Measurements from ENCODE around the gene DHFR. TPM values are rescaled to one million over a fixed set of nuclear protein-coding genes. Genes with fewer than 3 reads are reported as not detected.

Gene DHFR
- 52.9 and 102 TPM in 2 replicates for total RNA-seq (2014; rRNA removed; shearing (Covaris generic); ENCODE audit: low replicate concordance)

GRCh38 chr5:80654391-80655230, at the start of gene DHFR, which contains the start of gene MSH3:
Gene DHFR (minus strand): TSS chr5:80654983. CDS start chr5:80654489, 494 bp downstream.
Gene MSH3 (plus strand): TSS chr5:80654652. CDS start chr5:80654728, 76 bp downstream.
- Histone ChIP-seq H3K9me3 (no peaks in the 10 kb centered on the region), H3K27me3 (no peaks in the 10 kb centered on the region), H3K36me3 (peaks cover 23% of the 10 kb centered on the region), H3K4me3 (peak within 1 kb of the TSS; percentile 71)
- DNase-seq: peak; percentile 86

- Histone ChIP-seq H3K9me3 (no peaks in the 10 kb centered on the region), H3K4me3 (no peak overlapping the region), H3K36me3 (peaks cover 3% of the 10 kb centered on the region), H3K27me3 (no peaks in the 10 kb centered on the region)
- DNase-seq: no peak
These were observed 49.4 kb upstream of the DHFR start for GRCh38 chr5:80704221-80704620.

- DNase-seq: no peak
- H3K36me3 ChIP-seq: peaks cover 3% of the 10 kb centered on the region
- no peaks in the 10 kb centered on the region for H3K9me3 ChIP-seq
- H3K4me3 ChIP-seq: no peak overlapping the region
- H3K27me3 ChIP-seq: no peaks in the 10 kb centered on the region
These were observed 49.0 kb upstream of the DHFR start for GRCh38 chr5:80703747-80704146.

- H3K4me3 ChIP-seq: no peak overlapping the region
- no peak for DNase-seq
These were observed 48.5 kb upstream of the DHFR start for GRCh38 chr5:80703291-80703690.

GRCh38 chr5:80701597-80701996, 46.8 kb upstream of the DHFR start:
- H3K4me3 ChIP-seq: no peak overlapping the region
- no peaks in the 10 kb centered on the region; the same call in 1 of the 2 replicates for H3K36me3 ChIP-seq
- no peaks in the 10 kb centered on the region for H3K9me3 ChIP-seq
- no peak for DNase-seq
- H3K27me3 ChIP-seq: no peaks in the 10 kb centered on the region

More at GRCh38 chr5:80703291-80703690, 48.5 kb upstream of the DHFR start:
- no peaks in the 10 kb centered on the region for H3K27me3 ChIP-seq
- H3K9me3 ChIP-seq: no peaks in the 10 kb centered on the region
- H3K36me3 ChIP-seq: peaks cover 3% of the 10 kb centered on the region

- Histone ChIP-seq H3K27me3 (no peaks in the 10 kb centered on the region), H3K9me3 (no peaks in the 10 kb centered on the region), H3K4me3 (no peak overlapping the region), H3K36me3 (no peaks in the 10 kb centered on the region; the same call in 1 of the 2 replicates)
- no peak for DNase-seq
These were observed 43.6 kb upstream of the DHFR start for GRCh38 chr5:80698369-80698768.

GRCh38 chr5:80697100-80697499, 42.3 kb upstream of the DHFR start:
- H3K36me3 ChIP-seq: no peaks in the 10 kb centered on the region; the same call in 1 of the 2 replicates
- DNase-seq: no peak
- no peaks in the 10 kb centered on the region for H3K27me3 ChIP-seq
- no peaks in the 10 kb centered on the region for H3K9me3 ChIP-seq
- no peak overlapping the region for H3K4me3 ChIP-seq

GRCh38 chr5:80696450-80696849, 41.7 kb upstream of the DHFR start:
- Histone ChIP-seq H3K4me3 (no peak overlapping the region), H3K27me3 (no peaks in the 10 kb centered on the region), H3K9me3 (no peaks in the 10 kb centered on the region), H3K36me3 (no peaks in the 10 kb centered on the region; the same call in 1 of the 2 replicates)
- no peak for DNase-seq

GRCh38 chr5:80695666-80696065, 40.9 kb upstream of the DHFR start:
- no peak overlapping the region for H3K4me3 ChIP-seq
- no peaks in the 10 kb centered on the region for H3K27me3 ChIP-seq
- H3K9me3 ChIP-seq: no peaks in the 10 kb centered on the region
- DNase-seq: no peak
- H3K36me3 ChIP-seq: no peaks in the 10 kb centered on the region

GRCh38 chr5:80689627-80690026, 34.8 kb upstream of the DHFR start:
- no peak for DNase-seq
- Histone ChIP-seq H3K36me3 (no peaks in the 10 kb centered on the region), H3K27me3 (no peaks in the 10 kb centered on the region), H3K9me3 (no peaks in the 10 kb centered on the region), H3K4me3 (no peak overlapping the region)

GRCh38 chr5:80688648-80689420, 34.1 kb upstream of the DHFR start:
- Histone ChIP-seq H3K27me3 (no peaks in the 10 kb centered on the region), H3K36me3 (no peaks in the 10 kb centered on the region; the same call in 1 of the 2 replicates), H3K4me3 (no peak overlapping the region), H3K9me3 (no peaks in the 10 kb centered on the region)
- no peak for DNase-seq

- no peak for DNase-seq
- H3K27me3 ChIP-seq: no peaks in the 10 kb centered on the region
- H3K36me3 ChIP-seq: no peaks in the 10 kb centered on the region; the same call in none of the 2 replicates
- no peak overlapping the region for H3K4me3 ChIP-seq
- no peaks in the 10 kb centered on the region for H3K9me3 ChIP-seq
These were observed 32.0 kb upstream of the DHFR start for GRCh38 chr5:80686757-80687156.

- no peak for DNase-seq
- Histone ChIP-seq H3K27me3 (no peaks in the 10 kb centered on the region), H3K4me3 (no peak overlapping the region), H3K9me3 (no peaks in the 10 kb centered on the region), H3K36me3 (peaks cover 34% of the 10 kb centered on the region)
These were observed 21.9 kb upstream of the DHFR start for GRCh38 chr5:80676706-80677105.

GRCh38 chr5:80672140-80672736, 17.5 kb upstream of the DHFR start:
- no peaks in the 10 kb centered on the region for H3K9me3 ChIP-seq
- DNase-seq: peak; percentile 55
- H3K27me3 ChIP-seq: no peaks in the 10 kb centered on the region
- H3K4me3 ChIP-seq: no peak overlapping the region
- peaks cover 38% of the 10 kb centered on the region for H3K36me3 ChIP-seq

GRCh38 chr5:80668016-80668969, 13.5 kb upstream of the DHFR start:
- Histone ChIP-seq H3K9me3 (no peaks in the 10 kb centered on the region), H3K36me3 (peaks cover 24% of the 10 kb centered on the region), H3K4me3 (no peak overlapping the region), H3K27me3 (no peaks in the 10 kb centered on the region)
- no peak for DNase-seq

- H3K36me3 ChIP-seq: peaks cover 15% of the 10 kb centered on the region
- no peak overlapping the region for H3K4me3 ChIP-seq
- H3K27me3 ChIP-seq: no peaks in the 10 kb centered on the region
- DNase-seq: no peak
- H3K9me3 ChIP-seq: no peaks in the 10 kb centered on the region
These were observed 12.6 kb upstream of the DHFR start for GRCh38 chr5:80667384-80667783.
